Measurements from ENCODE around the gene RASGRP4. TPM values are rescaled to one million over a fixed set of nuclear protein-coding genes. Genes with fewer than 3 reads are reported as not detected.

RASGRP4 gene
- total and polyA plus RNA-seq, 10 of the 15 experiments (the other 5 are each of a cell fraction or from before 2014, with no cell fraction given): 0.24 to 7.4 (median 3.3) TPM

- TF ChIP-seq BCL11A (IDR thresholded peaks at IDR 0.05; ENCODE audit: low read depth, low read length): no peak
- TF ChIP-seq MTA3 (IDR thresholded peaks at IDR 0.05; ENCODE audit: borderline replicate concordance, low read length): no peak
- 0 out of 2 replicates have a peak, but pooled peaks have one; percentile 34 for TF ChIP-seq E2F4 (IDR thresholded peaks at IDR 0.05; ENCODE audit: low read depth, low read length)
- peak; percentile 88 for TF ChIP-seq BACH1 (IDR thresholded peaks at IDR 0.05; ENCODE audit: borderline replicate concordance)
- TF ChIP-seq RAD21 (IDR thresholded peaks at IDR 0.05; ENCODE audit: insufficient read depth, low read depth, low read length): no peak
- TF ChIP-seq CREB1 (IDR thresholded peaks at IDR 0.05; ENCODE audit: low read depth): peak; percentile 94
- peak; percentile 99 for TF ChIP-seq TAF1 (IDR thresholded peaks at IDR 0.05; ENCODE audit: borderline replicate concordance, low read depth, low read length)
- TF ChIP-seq HSF1 (IDR thresholded peaks at IDR 0.05; ENCODE audit: low read depth, low read length): no peak
- peak; percentile 70; the same call in 2 of the 3 replicates for TF ChIP-seq POU2F2 (IDR thresholded peaks at IDR 0.05; ENCODE audit: borderline replicate concordance, low read depth, low read length)
- TF ChIP-seq SUPT20H (IDR thresholded peaks at IDR 0.05; ENCODE audit: borderline replicate concordance, control insufficient read depth, low read depth, low read length): no peak
- no peak for TF ChIP-seq FOS (IDR thresholded peaks at IDR 0.05; ENCODE audit: borderline replicate concordance, extremely low read depth, insufficient read length)
- TF ChIP-seq SPI1 (IDR thresholded peaks at IDR 0.05; ENCODE audit: borderline replicate concordance, insufficient read depth, low read depth, low read length): peak; percentile 64
- TF ChIP-seq IKZF2 (IDR thresholded peaks at IDR 0.05): 0 out of 4 replicates have a peak, but pooled peaks of 1 of the 2 experiments have one; percentile 1
- no peak for TF ChIP-seq CEBPZ (IDR thresholded peaks at IDR 0.05; ENCODE audit: low read depth, low read length)
- TF ChIP-seq ZBTB4 (CRISPR knock-in tag; IDR thresholded peaks at IDR 0.05): no peak
- TF ChIP-seq TCF7 (IDR thresholded peaks at IDR 0.05; ENCODE audit: borderline replicate concordance): no peak
- no peak for TF ChIP-seq ASH2L (IDR thresholded peaks at IDR 0.05; ENCODE audit: borderline replicate concordance, low read depth)
- TF ChIP-seq ZNF274 (IDR thresholded peaks at IDR 0.05; ENCODE audit: insufficient read depth, insufficient read length): no peak
- TF ChIP-seq MYB (IDR thresholded peaks at IDR 0.05; ENCODE audit: borderline replicate concordance, low read depth, low read length): peak; percentile 88
- TF ChIP-seq SUZ12 (IDR thresholded peaks at IDR 0.05; ENCODE audit: unreplicated experiment): no peak
- no peak for TF ChIP-seq MTA2 (IDR thresholded peaks at IDR 0.05; ENCODE audit: low read depth)
These were observed 51.5 kb downstream of the RASGRP4 start, which contains the start of gene PSMD8 (continued) for GRCh38 chr19:38374332-38375097.

Data from GM12878 (cell line).